Choroid plexus epithelial cell (primary cell): Measurements from ENCODE around the gene SHC2.
"Not testable (repeated sequence)": the region's sequence is repeated elsewhere in the genome, so short reads cannot be mapped to it uniquely, and the experiment has no call there.

ENCODE experiments used
- DNase-seq: peaks from one replicate; pipeline ENCODE4 v3.0.0-alpha.2; 2010; ENCODE audit warnings: low read depth
- H3K4me3 ChIP-seq: 2 replicates; pipeline ENCODE4 v1.5.1; 2011; ENCODE audit warnings: low read depth, mild to moderate bottlenecking, control low read depth, low read length, moderate library complexity
- CTCF ChIP-seq: conservative IDR thresholded peaks from 2 replicates; pipeline ENCODE4 v1.5.1; 2011; ENCODE audit warnings: low read depth, mild to moderate bottlenecking, control low read depth, inconsistent platforms, low read length, moderate library complexity

SHC2 gene

GRCh38 chr19:387777-388176 is 73.1 kb downstream of the SHC2 start:
- no peak overlapping the region for H3K4me3 ChIP-seq
- no peak for DNase-seq
- no peak for TF ChIP-seq CTCF

DNA sequence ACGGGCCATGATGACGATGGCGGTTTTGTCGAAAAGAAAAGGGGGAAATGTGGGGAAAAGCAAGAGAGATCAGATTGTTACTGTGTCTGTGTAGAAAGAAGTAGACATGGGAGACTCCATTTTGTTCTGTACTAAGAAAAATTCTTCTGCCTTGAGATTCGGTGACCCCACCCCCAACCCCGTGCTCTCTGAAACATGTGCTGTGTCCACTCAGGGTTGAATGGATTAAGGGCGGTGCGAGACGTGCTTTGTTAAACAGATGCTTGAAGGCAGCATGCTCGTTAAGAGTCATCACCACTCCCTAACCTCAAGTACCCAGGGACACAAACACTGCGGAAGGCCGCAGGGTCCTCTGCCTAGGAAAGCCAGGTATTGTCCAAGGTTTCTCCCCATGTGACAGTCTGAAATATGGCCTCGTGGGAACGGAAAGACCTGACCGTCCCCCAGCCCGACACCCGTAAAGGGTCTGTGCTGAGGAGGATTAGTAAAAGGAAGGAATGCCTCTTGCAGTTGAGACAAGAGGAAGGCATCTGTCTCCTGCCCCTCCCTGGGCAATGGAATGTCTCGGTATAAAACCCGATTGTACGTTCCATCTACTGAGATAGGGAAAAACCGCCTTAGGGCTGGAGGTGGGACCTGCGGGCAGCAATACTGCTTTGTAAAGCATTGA is 74.1 kb downstream of the SHC2 start:
- H3K4me3 ChIP-seq, DNase-seq: not testable (repeated sequence)

DNA sequence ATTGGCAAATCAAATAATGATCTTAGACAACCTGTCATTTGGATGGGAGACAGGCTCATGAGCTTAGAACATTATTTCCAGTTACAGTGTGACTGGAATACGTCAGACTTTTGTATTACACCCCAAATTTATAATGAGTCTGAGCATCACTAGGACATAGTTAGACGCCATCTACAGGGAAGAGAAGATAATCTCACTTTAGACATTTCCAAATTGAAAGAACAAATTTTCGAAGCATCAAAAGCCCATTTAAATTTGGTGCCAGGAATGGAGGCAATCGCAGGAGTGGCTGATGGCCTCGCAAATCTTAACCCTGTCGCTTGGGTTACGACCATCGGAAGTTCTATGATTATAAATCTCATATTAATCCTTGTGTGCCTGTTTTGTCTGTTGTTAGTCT is 74.6 kb downstream of the SHC2 start:
- not testable (repeated sequence) for H3K4me3 ChIP-seq, DNase-seq

DNA sequence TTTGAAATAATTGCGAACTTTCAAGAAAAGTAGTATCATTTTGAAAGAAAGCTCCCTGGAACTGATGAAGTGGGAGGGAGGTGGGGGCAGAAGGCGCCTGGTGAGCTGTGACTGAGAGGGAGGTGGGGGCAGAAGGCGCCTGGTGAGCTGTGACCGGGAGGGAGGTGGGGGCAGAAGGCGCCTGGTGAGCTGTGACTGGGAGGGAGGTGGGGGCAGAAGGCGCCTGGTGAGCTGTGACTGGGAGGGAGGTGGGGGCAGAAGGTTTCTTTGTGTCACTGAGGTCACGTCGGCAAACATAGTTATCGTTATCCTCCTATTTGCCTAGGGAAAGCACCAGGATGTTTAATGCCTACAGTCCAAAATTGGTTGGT is 76.0 kb downstream of the SHC2 start:
- no peak for DNase-seq
- no peak for TF ChIP-seq CTCF
- H3K4me3 ChIP-seq, result no peak overlapping the region

DNA sequence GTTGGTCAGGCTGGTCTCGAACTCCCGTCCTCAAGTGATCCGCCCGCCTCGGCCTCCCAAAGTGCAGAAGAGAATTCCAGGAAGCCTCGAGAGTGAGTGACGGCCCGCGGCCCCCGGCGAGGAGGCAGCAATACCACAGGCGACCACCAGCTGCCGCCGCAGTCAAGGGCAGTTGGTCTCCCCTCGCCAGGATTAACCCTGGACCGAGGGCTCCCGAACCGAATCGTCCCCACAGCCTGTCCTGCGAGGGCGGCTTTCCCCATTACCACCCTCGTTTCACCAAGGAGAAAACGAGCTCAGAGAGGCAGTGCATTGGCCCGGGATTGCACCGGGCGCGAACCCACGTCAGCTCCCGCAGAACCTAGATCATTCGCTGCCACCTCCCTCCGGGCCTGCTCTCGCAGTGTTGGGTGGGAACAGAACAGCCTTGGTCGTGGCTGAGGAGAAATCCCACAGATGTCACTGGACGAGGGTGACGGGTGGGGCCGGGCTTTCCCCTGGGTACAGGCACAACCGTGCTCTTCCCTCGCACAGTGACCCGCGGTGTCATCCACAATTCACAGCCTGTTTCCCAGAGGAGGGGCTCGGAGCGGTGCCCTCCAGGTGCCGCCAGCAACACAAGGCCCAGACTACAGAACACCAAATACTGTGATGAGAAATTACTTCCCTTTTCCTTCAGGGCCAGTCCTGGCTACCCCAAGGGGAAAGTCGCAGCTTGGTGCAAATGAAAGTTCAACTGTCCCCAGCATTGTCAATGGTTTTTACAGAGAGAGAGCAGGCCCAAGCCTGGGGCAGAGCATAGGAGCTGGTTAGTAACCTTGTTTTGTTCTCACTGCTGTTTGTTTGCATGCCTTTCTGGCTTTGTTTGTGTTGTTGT is 76.7 kb downstream of the SHC2 start:
- DNase-seq, result peak; percentile 17
- TF ChIP-seq CTCF, result peak; percentile 57
- no peak overlapping the region for H3K4me3 ChIP-seq

DNA sequence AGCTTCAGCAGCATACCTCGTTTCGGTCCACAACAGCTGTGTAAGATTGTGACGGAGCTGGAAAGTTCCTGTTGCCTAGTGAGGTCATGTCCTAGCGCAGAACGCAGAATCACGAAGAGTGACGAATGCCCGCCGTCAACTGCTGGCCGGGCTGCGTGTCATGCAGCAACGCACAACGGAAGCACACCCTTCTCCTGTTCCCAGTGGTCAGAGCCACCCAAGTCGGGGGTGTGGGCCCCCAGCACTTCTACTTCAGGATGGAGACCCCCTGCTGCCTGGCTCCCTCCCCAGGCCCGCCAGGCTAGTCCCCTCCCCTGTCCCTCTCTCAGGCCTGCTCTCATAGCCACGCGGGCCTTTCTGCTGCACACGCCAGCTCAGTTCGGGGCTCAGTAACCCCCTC is 77.8 kb downstream of the SHC2 start:
- DNase-seq, result no peak
- TF ChIP-seq CTCF, result no peak
- H3K4me3 ChIP-seq, result no peak overlapping the region

DNA sequence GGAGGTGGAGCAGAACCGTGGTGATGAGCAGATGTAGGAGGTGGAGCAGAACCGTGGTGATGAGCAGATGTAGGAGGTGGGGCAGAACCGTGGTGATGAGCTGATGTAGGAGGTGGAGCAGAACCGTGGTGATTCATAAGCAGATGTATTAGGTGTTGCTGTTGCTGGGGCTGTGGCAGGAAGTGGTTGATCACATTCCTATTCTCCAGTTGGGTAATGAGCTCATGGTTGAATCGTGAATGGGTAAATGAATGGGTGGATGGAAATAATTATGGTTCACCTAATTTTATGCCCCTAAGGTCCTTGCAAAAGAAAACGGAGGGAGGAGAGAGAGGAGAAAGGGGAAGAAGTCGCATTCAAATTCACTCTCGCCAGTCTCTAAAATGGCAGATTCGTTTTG is 78.3 kb downstream of the SHC2 start:
- peak; percentile 59 for DNase-seq

DNA sequence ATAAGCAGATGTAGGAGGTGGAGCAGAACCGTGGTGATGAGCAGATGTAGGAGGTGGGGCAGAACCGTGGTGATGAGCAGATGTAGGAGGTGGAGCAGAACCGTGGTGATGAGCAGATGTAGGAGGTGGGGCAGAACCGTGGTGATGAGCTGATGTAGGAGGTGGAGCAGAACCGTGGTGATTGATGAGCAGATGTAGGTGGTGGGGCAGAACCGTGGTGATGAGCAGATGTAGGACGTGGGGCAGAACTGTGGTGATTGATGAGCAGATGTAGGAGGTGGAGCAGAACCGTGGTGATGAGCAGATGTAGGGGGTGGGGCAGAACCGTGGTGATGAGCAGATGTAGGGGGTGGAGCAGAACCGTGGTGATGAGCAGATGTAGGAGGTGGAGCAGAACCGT is 78.9 kb downstream of the SHC2 start:
- not testable (repeated sequence) for DNase-seq, H3K4me3 ChIP-seq

More for the DNA sequence above, 78.3 kb downstream of the SHC2 start:
- not testable (repeated sequence) for H3K4me3 ChIP-seq

GRCh38 chr19:380618-381219 is 80.1 kb downstream of the SHC2 start:
- DNase-seq, H3K4me3 ChIP-seq: not testable (repeated sequence)
